Breast epithelium (tissue), 3 donors: ENCODE measurements around the gene EXOC3L4.

Source experiments
- POLR2AphosphoS5 ChIP-seq, 3 donors: sonication (generic); formaldehyde crosslinking; IDR thresholded peaks; one replicate each; pipeline ENCODE4 v1.6.1; 2017; ENCODE audit warnings: antibody characterized with exemption in 3 of 3
- TF ChIP-seq, protein P1 (sequence below), 3 donors: fragments of 450-650 bp; IDR thresholded peaks; one replicate each; pipeline ENCODE4 v1.5.1; 2016 to 2017; ENCODE audit warnings: antibody characterized with exemption in 3 of 3, mild to moderate bottlenecking in 3 of 3, moderate library complexity in 3 of 3

GRCh38 chr14:103070971-103071542 lies 23.5 kb upstream of the EXOC3L4 start:
- TF ChIP-seq, protein P1, sequence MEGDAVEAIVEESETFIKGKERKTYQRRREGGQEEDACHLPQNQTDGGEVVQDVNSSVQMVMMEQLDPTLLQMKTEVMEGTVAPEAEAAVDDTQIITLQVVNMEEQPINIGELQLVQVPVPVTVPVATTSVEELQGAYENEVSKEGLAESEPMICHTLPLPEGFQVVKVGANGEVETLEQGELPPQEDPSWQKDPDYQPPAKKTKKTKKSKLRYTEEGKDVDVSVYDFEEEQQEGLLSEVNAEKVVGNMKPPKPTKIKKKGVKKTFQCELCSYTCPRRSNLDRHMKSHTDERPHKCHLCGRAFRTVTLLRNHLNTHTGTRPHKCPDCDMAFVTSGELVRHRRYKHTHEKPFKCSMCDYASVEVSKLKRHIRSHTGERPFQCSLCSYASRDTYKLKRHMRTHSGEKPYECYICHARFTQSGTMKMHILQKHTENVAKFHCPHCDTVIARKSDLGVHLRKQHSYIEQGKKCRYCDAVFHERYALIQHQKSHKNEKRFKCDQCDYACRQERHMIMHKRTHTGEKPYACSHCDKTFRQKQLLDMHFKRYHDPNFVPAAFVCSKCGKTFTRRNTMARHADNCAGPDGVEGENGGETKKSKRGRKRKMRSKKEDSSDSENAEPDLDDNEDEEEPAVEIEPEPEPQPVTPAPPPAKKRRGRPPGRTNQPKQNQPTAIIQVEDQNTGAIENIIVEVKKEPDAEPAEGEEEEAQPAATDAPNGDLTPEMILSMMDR (IDR thresholded peaks at IDR 0.05): no peak
- TF ChIP-seq POLR2AphosphoS5 (IDR thresholded peaks at IDR 0.05): no peak
